Measurements from ENCODE around the gene AMOT. TPM values are rescaled to one million over a fixed set of nuclear protein-coding genes. Genes with fewer than 3 reads are reported as not detected.

Gene AMOT
- total and polyA plus RNA-seq, 2 of the 4 experiments (the other 2 are of a cell fraction), result 4.7 to 9.1 TPM

GRCh38 chrX:112837531-112837930 is 3.1 kb downstream of the AMOT start:
- Histone ChIP-seq H3K14ac (replicated peaks; ENCODE audit: low read depth, low read length) (no peak overlapping the region), H2BK5ac (ENCODE audit: low read depth, low read length, poor library complexity, severe bottlenecking) (no peak overlapping the region), H4K91ac (ENCODE audit: insufficient read depth, low read depth, low read length) (no peak overlapping the region), H2BK20ac (ENCODE audit: low read depth, low read length) (no peak overlapping the region), H2BK15ac (ENCODE audit: low read depth, low read length) (no peak overlapping the region), H2AK5ac (ENCODE audit: low read depth, low read length) (no peak overlapping the region), H3K56ac (ENCODE audit: extremely low read depth, insufficient read depth, low read length) (no peak overlapping the region), H3K9me1 (ENCODE audit: insufficient read depth, low read length) (no peaks in the 10 kb centered on the region), H2AFZ (replicated peaks; ENCODE audit: low read length, poor library complexity) (no peak overlapping the region), H3K27me3 (ENCODE audit: control insufficient read depth, insufficient read depth, low read length) (no peaks in the 10 kb centered on the region; the same call in 1 of the 2 replicates), H2BK120ac (ENCODE audit: low read depth, low read length) (no peak overlapping the region), H4K8ac (ENCODE audit: low read depth in 2 of 2, low read length in 2 of 2) (no peak overlapping the region), H3K4me1 (ENCODE audit: control insufficient read depth, insufficient read depth, low read length) (peaks cover 7% of the 10 kb centered on the region), H3K9me3 (ENCODE audit: control insufficient read depth, insufficient read depth, low read length) (no peaks in the 10 kb centered on the region), H3K79me1 (ENCODE audit: low read depth in 1 of 2, low read length in 2 of 2) (peaks cover 4% of the 10 kb centered on the region in 2 experiments; a peak in 2 of 4 replicates), H4K20me1 (ENCODE audit: insufficient read depth, low read length) (no peaks in the 10 kb centered on the region), H3K9ac (ENCODE audit: low read depth, low read length) (no peak overlapping the region), H3K4me2 (ENCODE audit: low read depth, low read length) (no peak overlapping the region), H3K27ac (ENCODE audit: insufficient read depth, low read length) (no peak overlapping the region), H2AK9ac (replicated peaks; ENCODE audit: low read depth, low read length, poor library complexity) (no peak overlapping the region), H3K36me3 (ENCODE audit: control insufficient read depth, insufficient read depth, low read length) (no peaks in the 10 kb centered on the region), H3K4ac (ENCODE audit: low read depth, low read length) (no peak overlapping the region), H3K23ac (ENCODE audit: low read depth, low read length) (no peak overlapping the region), H3K4me3 (ENCODE audit: insufficient read depth, low read depth, low read length) (no peak overlapping the region), H4K5ac (ENCODE audit: low read depth, low read length) (no peak overlapping the region), H3K18ac (ENCODE audit: low read depth, low read length) (no peak overlapping the region)
- ChIA-PET POLR2A (ENCODE audit: unreplicated experiment) (no interaction called here), CTCF (no interaction called here)
- intact Hi-C loops (cut with micrococcal nuclease), result no loop called here
- TF ChIP-seq MAFK (IDR thresholded peaks at IDR 0.05; ENCODE audit: low read depth, low read length) (no peak), MXI1 (IDR thresholded peaks at IDR 0.05; ENCODE audit: borderline replicate concordance, low read depth, low read length) (no peak), SMC3 (IDR thresholded peaks at IDR 0.05; ENCODE audit: low read depth, low read length) (no peak), CEBPB (IDR thresholded peaks at IDR 0.05; ENCODE audit: low read depth, low read length) (no peak)
- no TSS peak for BruUV-seq (replicated peaks)
- ATAC-seq (ENCODE audit: low read depth) (no peak), DNase-seq (no peak)
- WGBS, 2 experiments (ENCODE audit: extremely low coverage in 2 of 2, insufficient read length in 1 of 2), result no CpG with 5 or more reads among the region's 1 CpG
- dilution Hi-C loops (cut with HindIII; ENCODE audit: low sequenced_read_pairs, unreplicated experiment), result no loop called here
- in situ Hi-C loops (cut with MboI; ENCODE audit: low sequenced_read_pairs), result loop anchor here (25.0 kb wide), 1 partner anchor 1150 kb away; the partner anchor contains the start of gene ALG13
